B cell (primary cell): ENCODE results near the gene TRPM1. TPM values are rescaled to one million over a fixed set of nuclear protein-coding genes. Genes with fewer than 3 reads are reported as not detected.

Source experiments
- ATAC-seq: fragments of 200-7000 bp; cut with Tn5 transposase; one replicate; pipeline ENCODE4 v1.10.0; 2021; ENCODE audit warnings: low read depth, mild to moderate bottlenecking, moderate number of reproducible peaks, moderate library complexity
- CTCF ChIA-PET: fragments of 350-600 bp; sonication (Branson Sonifier 250); formaldehyde crosslinking; loops from one replicate; lab custom pipeline; 2021; ENCODE audit warnings: antibody characterized with exemption, inconsistent platforms; lab: Charles Lee
- POLR2A ChIA-PET: fragments of 350-600 bp; sonication (Branson Sonifier 250); formaldehyde crosslinking; loops from one replicate; lab custom pipeline; 2021; ENCODE audit warnings: antibody characterized with exemption; lab: Charles Lee
- DNase-seq: peaks from one replicate; pipeline ENCODE4 v3.0.0; 2013
- H2AFZ ChIP-seq: 2 replicates; pipeline ENCODE4 v1.6.1; 2012; ENCODE audit warnings: mild to moderate bottlenecking, low read depth, low read length; ENCODE audit not compliant: insufficient read depth, poor library complexity, severe bottlenecking
- H3K27ac ChIP-seq, 2 donors: 1 replicate in 1 of 2; 2 replicates in 1 of 2; pipeline ENCODE4 v1.5.1; 2012 to 2013; ENCODE audit warnings: low read length in 2 of 2, mild to moderate bottlenecking in 2 of 2, moderate library complexity in 1 of 2
- H3K27me3 ChIP-seq, 4 experiments: fragments of 200-600 bp in 1 of 4; sonication (generic) in 1 of 4; replicated peaks in 1 of 4; 1 replicate in 2 of 4; 2 replicates in 2 of 4; pipeline versions ENCODE4 v1.6.1 to v1.7.0; 2013 to 2016; ENCODE audit warnings: low read length in 3 of 4, mild to moderate bottlenecking in 2 of 4, mixed read lengths in 1 of 4, moderate library complexity in 1 of 4; ENCODE audit not compliant: insufficient read depth in 4 of 4, control insufficient read depth in 3 of 4; ENCODE audit errors: control extremely low read depth in 1 of 4
- H3K36me3 ChIP-seq, 2 experiments: replicated peaks in 1 of 2; 1 replicate in 1 of 2; 2 replicates in 1 of 2; pipeline versions ENCODE4 v1.6.1 to v1.7.1; 2013; ENCODE audit warnings: low read length in 1 of 2; ENCODE audit not compliant: insufficient read depth in 2 of 2, control insufficient read depth in 1 of 2; ENCODE audit errors: control extremely low read depth in 1 of 2, extremely low read depth in 1 of 2
- H3K4me1 ChIP-seq, 2 donors: fragments of 200-600 bp in 1 of 2; sonication (generic) in 1 of 2; 1 replicate in 1 of 2; 2 replicates in 1 of 2; pipeline versions ENCODE4 v1.5.1 to v1.6.1; 2013 to 2017; ENCODE audit warnings: low read length in 2 of 2; ENCODE audit not compliant: control insufficient read depth in 2 of 2, insufficient read depth in 2 of 2
- H3K4me2 ChIP-seq: replicated peaks from 2 replicates; pipeline ENCODE3; 2012; ENCODE audit warnings: mild to moderate bottlenecking, low read depth, low read length; ENCODE audit not compliant: poor library complexity, severe bottlenecking
- H3K4me3 ChIP-seq, 5 experiments: fragments of 200-600 bp in 1 of 5; sonication (generic) in 1 of 5; 1 replicate in 3 of 5; 2 replicates in 2 of 5; pipeline versions ENCODE4 v1.5.1 to v1.7.0; 2011 to 2016; ENCODE audit warnings: low read length in 4 of 5, mild to moderate bottlenecking in 4 of 5, low read depth in 2 of 5, control low read depth in 1 of 5, moderate library complexity in 1 of 5; ENCODE audit not compliant: insufficient read depth in 1 of 5; ENCODE audit errors: control extremely low read depth in 1 of 5, extremely low read depth in 1 of 5
- H3K79me2 ChIP-seq: fragments of 200-600 bp; sonication (generic); one replicate; pipeline ENCODE4 v1.6.0; 2016; ENCODE audit warnings: low read length; ENCODE audit not compliant: control insufficient read depth, insufficient read depth
- H3K9ac ChIP-seq: fragments of 200-600 bp; sonication (generic); 2 replicates; pipeline ENCODE4 v1.6.1; 2017; ENCODE audit warnings: mild to moderate bottlenecking, low read length, moderate library complexity
- H3K9me3 ChIP-seq, 3 donors: one replicate each; pipeline versions ENCODE4 v1.6.1 to v1.7.1; 2013; ENCODE audit warnings: low read length in 2 of 3; ENCODE audit not compliant: control insufficient read depth in 2 of 3, insufficient read depth in 1 of 3; ENCODE audit errors: control extremely low read depth in 1 of 3
- H4K20me1 ChIP-seq: 2 replicates; pipeline ENCODE4 v1.6.0; 2012; ENCODE audit warnings: mild to moderate bottlenecking, low read length; ENCODE audit not compliant: insufficient read depth, control insufficient read depth, poor library complexity, severe bottlenecking
- H3K27ac Mint-ChIP-seq: one replicate; pipeline ENCODE4 v1.8.0; 2021; ENCODE audit warnings: mixed read lengths
- H3K27me3 Mint-ChIP-seq: one replicate; pipeline ENCODE4 v1.8.0; 2021; ENCODE audit warnings: mixed read lengths
- H3K4me1 Mint-ChIP-seq: one replicate; pipeline ENCODE4 v1.8.0; 2021; ENCODE audit warnings: mixed read lengths
- H3K4me3 Mint-ChIP-seq: one replicate; pipeline ENCODE4 v1.8.0; 2021; ENCODE audit warnings: mixed read lengths
- H3K9me3 Mint-ChIP-seq: one replicate; pipeline ENCODE4 v1.8.0; 2022; ENCODE audit warnings: mixed read lengths; ENCODE audit not compliant: insufficient read depth
- EZH2 ChIP-seq: IDR thresholded peaks from 2 replicates; pipeline ENCODE4 v1.6.1; 2012; ENCODE audit warnings: borderline replicate concordance, low read depth, mild to moderate bottlenecking, moderate library complexity, low read length; ENCODE audit not compliant: insufficient read depth, poor library complexity, severe bottlenecking
- WGBS: methylation state at CpG from one replicate; pipeline ENCODE4 v1.1.5; 2013; ENCODE audit warnings: missing lambda C conversion rate; ENCODE audit not compliant: insufficient coverage; 5-methylcytosine and 5-hydroxymethylcytosine counted together
- intact Hi-C: fragments of 100-400 bp; cut with micrococcal nuclease; formaldehyde crosslinking; loops from one replicate; pipeline ENCODE4 v1.10.0; 2022
- polyA plus RNA-seq: library from polyadenylated mRNA; depleted of rRNA; stranded (reverse); fragments of >200 nt; gene quantifications from 2 replicates; pipeline ENCODE4 v1.2.3, GENCODE V29; 2012
- total RNA-seq, 2 donors: library from RNA; stranded (reverse); fragments of 120-200 nt in 1 of 2; gene quantifications; 1 replicate in 1 of 2; 2 replicates in 1 of 2; pipeline versions ENCODE4 v1.2.3 to v1.2.4, GENCODE V29; 2013 to 2022
- TF ChIP-seq, protein P1 (sequence below): fragments of 200-600 bp; IDR thresholded peaks from one replicate; pipeline ENCODE4 v1.8.0; 2022; ENCODE audit warnings: antibody characterized with exemption, mild to moderate bottlenecking

The TRPM1 gene
- total and polyA plus RNA-seq, 2 donors (not counting 1 experiment from before 2014, with no cell fraction given) = 0.07 TPM; not detected in 1

DNA sequence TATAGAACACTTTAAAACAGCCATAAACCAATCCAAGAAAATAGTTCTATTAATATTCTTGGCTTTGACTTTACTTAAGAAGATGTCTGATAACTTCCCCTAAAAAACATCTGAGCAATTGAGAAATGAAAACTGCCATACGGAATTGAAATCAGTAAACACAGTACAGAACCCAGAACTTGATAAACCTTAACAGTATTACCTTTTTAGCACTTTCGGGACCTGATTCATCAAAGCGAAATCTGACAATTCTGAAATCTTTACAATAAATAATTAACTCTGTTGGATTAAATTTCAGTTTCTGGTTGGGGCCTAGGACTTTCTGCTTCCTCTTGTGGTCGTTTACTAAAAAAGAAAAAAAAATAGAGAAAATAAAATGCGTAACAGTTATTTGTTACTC lies 127.4 kb downstream of the TRPM1 start:
- Histone ChIP-seq H3K4me2 (no peak overlapping the region), H3K27ac (peak overlapping the region in 1 of 2 donors; percentile 6), H3K4me1 (peaks cover 18 to 35% of the 10 kb centered on the region in 2 donors), H3K9ac (no peak overlapping the region), H3K4me3 (no peak overlapping the region), H3K79me2 (peaks cover 89% of the 10 kb centered on the region), H2AFZ (no peak overlapping the region), H3K27me3 (no peaks in the 10 kb centered on the region), H3K36me3 (peaks cover 29 to 56% of the 10 kb centered on the region in 2 experiments), H3K9me3 (peaks cover 0 to 1% (median 0%) of the 10 kb centered on the region in 3 donors), H4K20me1 (peaks cover 60% of the 10 kb centered on the region)
- intact Hi-C loops = loop anchor here (2.0 kb wide), 1 partner anchor 15 kb away; no protein-coding TSS in a partner anchor
- TF ChIP-seq EZH2 = no peak
- TF ChIP-seq, protein P1, sequence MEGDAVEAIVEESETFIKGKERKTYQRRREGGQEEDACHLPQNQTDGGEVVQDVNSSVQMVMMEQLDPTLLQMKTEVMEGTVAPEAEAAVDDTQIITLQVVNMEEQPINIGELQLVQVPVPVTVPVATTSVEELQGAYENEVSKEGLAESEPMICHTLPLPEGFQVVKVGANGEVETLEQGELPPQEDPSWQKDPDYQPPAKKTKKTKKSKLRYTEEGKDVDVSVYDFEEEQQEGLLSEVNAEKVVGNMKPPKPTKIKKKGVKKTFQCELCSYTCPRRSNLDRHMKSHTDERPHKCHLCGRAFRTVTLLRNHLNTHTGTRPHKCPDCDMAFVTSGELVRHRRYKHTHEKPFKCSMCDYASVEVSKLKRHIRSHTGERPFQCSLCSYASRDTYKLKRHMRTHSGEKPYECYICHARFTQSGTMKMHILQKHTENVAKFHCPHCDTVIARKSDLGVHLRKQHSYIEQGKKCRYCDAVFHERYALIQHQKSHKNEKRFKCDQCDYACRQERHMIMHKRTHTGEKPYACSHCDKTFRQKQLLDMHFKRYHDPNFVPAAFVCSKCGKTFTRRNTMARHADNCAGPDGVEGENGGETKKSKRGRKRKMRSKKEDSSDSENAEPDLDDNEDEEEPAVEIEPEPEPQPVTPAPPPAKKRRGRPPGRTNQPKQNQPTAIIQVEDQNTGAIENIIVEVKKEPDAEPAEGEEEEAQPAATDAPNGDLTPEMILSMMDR = no peak
- Mint-ChIP-seq H3K9me3 (no peaks in the 10 kb centered on the region), H3K27ac (no peak overlapping the region), H3K4me3 (no peak overlapping the region), H3K27me3 (no peaks in the 10 kb centered on the region), H3K4me1 (peaks cover 67% of the 10 kb centered on the region)
- ATAC-seq (no peak), DNase-seq (no peak)
- ChIA-PET POLR2A (interaction anchor here (0.6 kb wide), 1 partner anchor 290 kb away, joined by 8 read pairs; no protein-coding TSS in a partner anchor), CTCF (interaction anchor here (1.1 to 6.0 kb wide), 3 partner anchors 15 to 155 kb away, joined by 3 to 44 read pairs (median 5); no protein-coding TSS in a partner anchor)
- WGBS = 88% methylated on average over 1 of the region's 5 CpGs

DNA sequence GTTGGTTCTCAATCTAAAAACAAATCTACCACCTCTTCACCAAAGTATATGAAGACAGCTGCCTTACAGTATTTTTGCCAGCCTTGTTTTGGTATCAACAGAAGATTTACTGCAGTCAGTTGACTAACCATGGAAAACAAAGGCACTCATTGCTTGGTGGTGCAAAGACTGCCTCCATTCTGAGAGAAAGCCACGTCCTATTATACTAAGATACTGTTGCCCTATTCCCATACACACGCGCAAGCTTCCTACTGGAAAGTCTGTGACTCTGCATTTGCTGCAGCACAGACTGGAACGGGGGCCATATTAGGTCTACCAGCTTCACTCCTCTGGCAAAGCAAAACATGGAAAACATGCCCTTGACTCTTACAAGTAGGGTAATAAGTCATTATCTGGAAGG lies 128.1 kb downstream of the TRPM1 start:
- DNase-seq = no peak
- Mint-ChIP-seq H3K4me1 (peaks cover 64% of the 10 kb centered on the region), H3K4me3 (no peak overlapping the region), H3K27ac (no peak overlapping the region), H3K27me3 (no peaks in the 10 kb centered on the region), H3K9me3 (no peaks in the 10 kb centered on the region)
- no peak overlapping the region for H3K9ac ChIP-seq
- H3K4me1 ChIP-seq = peaks cover 17 to 33% of the 10 kb centered on the region in 2 donors
- H3K27ac ChIP-seq = no peak overlapping the region
- intact Hi-C loops = no loop called here
- no peak for ATAC-seq
- peaks cover 59% of the 10 kb centered on the region for H4K20me1 ChIP-seq
- H3K4me3 ChIP-seq = no peak overlapping the region
- H3K27me3 ChIP-seq = no peaks in the 10 kb centered on the region
- peaks cover 82% of the 10 kb centered on the region for H3K79me2 ChIP-seq
- POLR2A ChIA-PET = no interaction called here
- TF ChIP-seq, protein P1 = no peak
- CTCF ChIA-PET = interaction anchor here (0.5 to 6.0 kb wide), 5 partner anchors 15 to 155 kb away, joined by 3 to 44 read pairs (median 3); no protein-coding TSS in a partner anchor
- peaks cover 29 to 58% of the 10 kb centered on the region in 2 experiments for H3K36me3 ChIP-seq
- 84% methylated on average over 3 of the region's 4 CpGs for WGBS
- no peak overlapping the region for H3K4me2 ChIP-seq
- H2AFZ ChIP-seq = no peak overlapping the region
- H3K9me3 ChIP-seq = no peaks in the 10 kb centered on the region
